GM21737 (cell line): Measurements from ENCODE around the gene CAMK2D.

Source experiments
- ATAC-seq: cut with Tn5 transposase; IDR thresholded peaks from one replicate; pipeline ENCODE4 v1.9.1; 2021; ENCODE audit warnings: mild to moderate bottlenecking, moderate library complexity; ENCODE audit not compliant: unreplicated experiment

The CAMK2D gene

GRCh38 chr4:113407409-113407808, 354.1 kb downstream of the CAMK2D start:
- no peak for ATAC-seq

DNA sequence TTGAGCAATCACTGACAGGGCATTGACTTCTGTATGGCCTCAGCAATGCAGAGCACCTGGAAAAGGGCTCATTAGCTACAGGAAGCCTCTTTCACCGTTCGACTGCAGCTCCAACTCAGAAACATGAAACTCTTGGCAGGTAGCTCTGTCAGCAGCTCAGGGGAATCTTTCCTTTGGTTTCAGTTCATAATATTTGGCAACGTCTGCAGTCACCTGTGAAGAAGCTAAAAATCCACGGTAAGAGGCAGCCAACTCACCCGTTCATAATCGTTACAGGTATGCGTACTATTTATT, 354.9 kb downstream of the CAMK2D start:
- no peak for ATAC-seq

DNA sequence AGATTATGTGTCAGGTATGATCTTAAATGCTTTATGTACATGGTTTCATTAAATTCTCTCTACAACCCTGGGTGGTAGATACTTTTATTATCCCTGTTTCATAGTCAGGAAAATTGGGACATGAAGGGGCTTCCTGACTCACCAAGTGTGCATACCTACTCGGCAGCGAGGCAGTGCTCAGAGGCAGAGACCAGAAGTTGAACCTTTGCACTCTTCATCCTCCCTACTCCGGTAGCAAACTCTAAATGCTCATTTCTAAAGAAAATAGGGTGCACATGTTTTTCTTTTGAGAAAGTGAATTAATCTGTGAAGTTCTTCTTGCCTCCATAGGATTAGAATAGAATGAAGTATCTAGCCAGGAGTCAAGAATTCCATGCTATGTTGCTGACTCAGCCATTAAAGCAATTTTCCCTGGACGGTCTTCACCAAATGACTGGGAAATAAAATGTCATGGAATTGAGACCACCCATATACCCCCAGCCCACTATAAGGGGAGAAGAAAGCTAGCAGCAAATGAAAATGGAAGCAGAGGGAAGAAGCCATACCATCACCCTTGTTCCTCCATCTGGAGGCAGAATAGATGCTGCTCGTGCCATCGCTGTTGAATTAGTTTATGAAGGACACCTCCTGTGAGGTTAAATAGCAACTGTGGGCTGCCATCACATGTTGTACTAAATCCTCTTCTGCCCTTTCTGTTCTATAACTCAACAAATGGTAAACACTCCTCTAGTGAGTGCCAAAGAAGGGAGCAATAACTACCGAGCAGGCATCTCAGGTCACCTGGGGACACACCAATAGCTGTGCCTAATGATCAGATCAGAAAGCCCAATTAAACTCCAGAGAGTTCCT, 355.4 kb downstream of the CAMK2D start:
- no peak for ATAC-seq

GRCh38 chr4:113404841-113405240, 356.7 kb downstream of the CAMK2D start:
- no peak for ATAC-seq

- ATAC-seq, result no peak
Observed at GRCh38 chr4:113404167-113404571, 357.4 kb downstream of the CAMK2D start.
